HTR-8/SVneo (cell line): ENCODE results near the gene CD46.

Experiments used
- DNase-seq: peaks from one replicate; pipeline ENCODE4 v3.0.0; 2011; ENCODE audit warnings: low spot score, mixed read lengths; ENCODE audit not compliant: insufficient read length
- FAIRE-seq: peaks from 2 replicates; lab custom pipeline; 2011; peaks lifted over from hg19 to GRCh38; lab: Jason Lieb, UNC

Gene CD46

DNA sequence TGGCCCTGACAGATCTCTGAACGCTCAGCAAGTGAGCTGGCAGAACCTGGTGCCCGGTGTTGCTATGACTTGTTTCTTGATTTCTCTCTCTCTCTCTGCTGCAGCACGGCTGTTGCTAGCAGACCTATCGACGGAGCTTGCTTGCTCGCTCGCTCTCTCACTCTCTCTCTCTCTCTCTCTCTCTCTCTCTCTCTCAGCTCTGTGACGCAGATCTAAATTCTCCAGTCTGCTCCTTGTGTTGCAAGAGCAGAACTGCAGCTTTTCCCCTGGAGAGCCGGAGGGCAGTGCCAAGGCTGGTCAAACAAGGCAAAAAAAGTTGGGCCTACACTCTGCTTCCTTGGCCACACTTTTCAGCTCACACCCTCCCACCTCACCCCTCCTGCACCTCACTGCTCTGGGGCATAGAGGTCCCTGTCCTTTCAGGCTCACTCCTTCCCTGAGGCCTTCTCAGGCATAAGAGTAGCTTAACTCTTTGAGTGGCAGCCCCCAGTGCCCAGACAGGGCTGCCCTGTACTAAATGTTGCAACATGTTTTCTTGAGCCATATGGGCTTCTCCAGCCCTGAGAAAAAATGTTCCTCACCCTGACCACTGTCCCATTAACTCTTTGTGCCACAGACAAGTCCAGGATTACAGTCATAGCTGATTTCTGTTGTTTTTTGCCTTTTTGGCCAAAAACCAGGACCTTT, 72.2 kb downstream of the CD46 start:
- FAIRE-seq (no peak), DNase-seq (peak; percentile 69)

DNA sequence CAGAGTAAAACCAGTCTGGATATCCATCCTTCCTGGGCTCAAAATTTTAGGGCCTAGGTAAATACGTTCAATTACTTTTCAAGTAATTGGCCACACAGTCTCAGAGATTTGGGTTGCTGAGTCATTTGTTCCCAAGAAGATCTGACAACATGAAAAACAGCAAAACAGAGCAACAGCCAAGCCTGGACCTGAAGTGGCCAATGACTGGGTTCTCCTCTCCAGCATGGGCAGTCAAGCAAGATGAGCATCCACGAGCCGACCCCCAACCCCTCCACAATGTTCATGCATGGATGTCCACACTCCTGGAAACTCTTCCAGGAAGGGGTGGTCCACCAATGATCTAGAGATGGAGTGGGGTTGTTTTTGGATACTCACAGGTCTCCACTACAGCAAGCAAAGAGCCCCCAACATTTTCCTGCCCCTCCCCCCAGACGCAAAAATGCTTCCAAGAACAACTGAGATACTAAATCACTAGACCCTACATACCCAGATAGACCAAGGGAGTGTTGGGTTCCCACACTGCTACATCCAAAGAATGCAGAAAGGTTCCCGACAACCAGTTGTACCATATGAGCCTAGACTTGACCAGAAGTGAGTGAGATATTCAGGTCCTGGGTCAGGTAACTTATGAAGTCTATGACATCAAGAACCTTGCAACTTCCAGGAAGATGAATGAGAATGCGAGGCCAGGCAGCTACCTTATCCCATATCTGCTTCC, 73.0 kb downstream of the CD46 start:
- DNase-seq (no peak), FAIRE-seq (no peak)

DNA sequence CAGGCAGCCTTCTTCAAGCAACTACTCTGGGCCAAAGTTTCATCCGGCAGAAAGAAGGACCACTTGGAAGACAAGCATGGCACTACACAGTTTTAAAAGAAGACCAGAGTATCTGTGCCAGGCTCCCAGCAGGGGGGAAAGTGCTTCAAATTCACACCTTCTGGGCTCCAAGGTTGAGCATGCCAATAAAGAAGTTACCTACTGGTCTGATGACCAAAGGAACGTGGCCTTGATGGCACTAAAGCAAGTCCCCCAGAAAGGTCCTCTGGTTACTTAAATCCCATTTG, 73.5 kb downstream of the CD46 start:
- DNase-seq: no peak
- FAIRE-seq: no peak

DNA sequence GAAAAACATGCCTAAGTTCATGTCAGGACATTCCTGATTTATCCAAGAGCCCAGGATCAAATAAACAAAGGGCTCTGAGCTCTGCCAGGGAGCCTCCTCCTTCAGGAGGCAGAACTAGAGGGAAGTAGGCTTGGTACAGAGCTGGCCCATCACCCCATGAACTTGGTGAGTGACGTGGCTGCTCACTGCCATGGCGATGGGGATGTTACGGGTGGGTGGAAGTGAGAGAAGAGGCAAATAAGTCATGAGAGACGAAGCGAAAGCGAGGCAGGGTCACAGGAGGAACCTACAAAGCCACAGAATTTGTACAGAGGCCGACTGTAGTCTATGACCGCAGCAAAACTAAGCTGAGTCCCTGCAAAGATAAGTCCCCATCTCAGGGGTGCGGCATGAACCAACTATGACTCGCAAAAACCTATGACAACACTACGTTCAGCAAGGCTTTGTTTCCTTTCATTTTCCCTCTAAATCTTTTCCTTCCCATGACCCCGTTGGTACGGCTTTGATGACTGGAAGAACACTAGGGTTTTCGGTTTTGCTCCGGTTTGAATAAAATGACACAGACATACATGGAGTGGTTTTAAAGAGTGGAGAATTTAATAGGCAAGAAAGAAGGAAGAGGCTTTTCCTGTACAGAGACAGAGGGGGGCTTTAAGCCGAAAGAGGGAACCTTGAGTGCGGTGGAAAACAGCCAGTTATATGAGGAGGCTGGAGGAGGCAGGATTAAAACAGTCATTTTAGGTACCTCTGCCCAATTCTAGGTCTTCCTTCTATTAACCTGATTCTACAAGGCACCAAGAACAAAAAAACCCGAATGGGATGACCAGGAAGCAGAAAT, 74.1 kb downstream of the CD46 start:
- FAIRE-seq (no peak), DNase-seq (no peak)

- FAIRE-seq: no peak
- DNase-seq: no peak
Measured at GRCh38 chr1:207826557-207827487, 75.0 kb downstream of the CD46 start.

DNA sequence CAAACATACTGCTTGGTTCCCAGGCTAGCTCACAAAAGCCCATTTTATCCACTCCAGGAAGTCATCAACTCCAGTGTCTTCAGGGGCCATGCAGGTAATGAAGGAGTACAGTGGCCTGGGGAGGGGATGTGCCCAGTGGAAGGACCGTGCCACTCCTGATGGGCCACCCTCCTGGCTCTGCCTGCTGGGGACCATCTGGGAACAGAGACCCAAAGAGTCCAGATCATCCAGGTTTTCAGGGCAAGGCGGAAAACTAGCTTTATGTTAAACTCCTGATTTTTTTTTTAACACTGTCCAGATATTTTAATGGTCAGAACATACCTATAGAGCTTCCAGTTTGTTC, 75.6 kb downstream of the CD46 start:
- DNase-seq: no peak
- FAIRE-seq: no peak

GRCh38 chr1:207828046-207828445, 76.2 kb downstream of the CD46 start:
- FAIRE-seq (no peak), DNase-seq (no peak)

GRCh38 chr1:207828485-207829158, 76.8 kb downstream of the CD46 start:
- peak; percentile 63 for DNase-seq
- FAIRE-seq: no peak

- no peak for FAIRE-seq
- DNase-seq: no peak
Measured at GRCh38 chr1:207829576-207829975, 77.7 kb downstream of the CD46 start.

- no peak for DNase-seq
- FAIRE-seq: no peak
Measured at GRCh38 chr1:207830788-207831187, 78.9 kb downstream of the CD46 start.

GRCh38 chr1:207831517-207832327, 79.9 kb downstream of the CD46 start:
- no peak for FAIRE-seq
- no peak for DNase-seq

DNA sequence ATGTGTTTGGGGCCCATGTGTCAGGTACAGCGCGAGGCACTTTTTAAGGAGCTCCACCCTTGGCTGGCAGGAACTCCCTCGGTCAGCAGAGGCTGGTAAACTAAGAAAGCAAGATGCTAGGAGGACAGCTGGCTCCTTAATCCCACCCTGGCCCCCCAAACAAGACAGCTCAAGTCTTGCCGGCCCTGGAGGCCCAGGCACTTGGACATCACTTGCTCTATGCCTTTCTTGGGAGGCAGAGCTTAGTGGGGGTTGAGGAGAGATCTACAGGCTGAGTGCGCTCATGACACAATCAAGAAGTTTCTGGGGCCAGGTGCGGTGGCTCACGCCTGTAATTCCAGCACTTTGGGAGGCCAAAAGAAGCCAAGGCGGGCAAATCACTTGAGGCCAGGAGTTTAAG, 80.9 kb downstream of the CD46 start:
- FAIRE-seq: no peak

DNA sequence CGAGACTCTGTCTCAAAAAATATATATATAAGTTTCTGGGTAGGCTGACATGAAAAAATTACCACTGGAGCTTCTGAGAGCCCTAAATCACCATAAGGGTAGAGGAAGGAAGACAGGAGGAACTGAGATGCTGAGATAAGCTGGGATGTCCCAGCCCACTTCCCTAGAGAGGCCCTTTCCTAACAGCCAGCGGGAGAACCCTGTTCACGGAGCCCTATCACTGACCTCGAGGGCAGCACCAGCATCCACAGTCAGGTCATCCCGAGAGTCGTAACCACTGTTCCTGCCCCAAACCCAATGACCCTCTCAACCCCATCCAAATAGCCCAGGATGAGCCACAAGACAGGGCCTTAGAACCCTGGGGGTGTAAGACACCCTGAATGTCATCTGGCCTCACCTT, 81.5 kb downstream of the CD46 start:
- no peak for DNase-seq
- FAIRE-seq: no peak

More for the DNA sequence above, 80.9 kb downstream of the CD46 start:
- DNase-seq: no peak

DNA sequence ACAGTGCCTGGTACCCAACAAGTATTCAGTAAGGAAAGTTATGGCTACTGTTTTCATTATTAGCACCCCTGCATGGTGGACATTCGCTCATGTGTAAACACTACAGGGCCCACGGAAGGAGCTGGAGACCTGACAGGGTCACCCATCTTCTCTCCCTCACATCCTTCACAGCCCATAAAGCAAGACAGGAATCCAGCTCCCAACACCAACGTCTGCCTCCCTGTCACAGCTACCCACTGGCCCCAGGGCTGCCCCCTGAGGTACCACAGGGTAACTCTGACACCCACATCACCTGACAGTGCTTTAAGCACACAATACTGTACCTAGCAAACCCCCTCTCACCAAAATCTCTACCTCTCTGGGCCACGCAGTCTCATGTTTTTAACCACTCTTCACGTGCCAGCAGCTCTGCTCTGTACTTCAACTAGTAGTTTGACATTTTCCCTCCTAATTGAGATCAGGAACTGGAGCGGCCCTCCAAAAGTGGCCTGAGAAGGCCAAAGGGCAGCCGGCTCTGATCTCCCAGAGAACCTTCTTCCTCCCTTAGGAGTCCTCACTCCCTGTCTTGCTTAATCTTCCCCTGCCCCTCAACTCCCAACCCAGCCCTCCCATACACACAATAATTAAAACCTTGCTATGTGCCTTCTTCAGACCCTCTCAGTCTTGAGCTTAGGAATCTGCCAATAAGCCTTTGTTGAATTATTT, 82.3 kb downstream of the CD46 start:
- FAIRE-seq (no peak), DNase-seq (no peak)

DNA sequence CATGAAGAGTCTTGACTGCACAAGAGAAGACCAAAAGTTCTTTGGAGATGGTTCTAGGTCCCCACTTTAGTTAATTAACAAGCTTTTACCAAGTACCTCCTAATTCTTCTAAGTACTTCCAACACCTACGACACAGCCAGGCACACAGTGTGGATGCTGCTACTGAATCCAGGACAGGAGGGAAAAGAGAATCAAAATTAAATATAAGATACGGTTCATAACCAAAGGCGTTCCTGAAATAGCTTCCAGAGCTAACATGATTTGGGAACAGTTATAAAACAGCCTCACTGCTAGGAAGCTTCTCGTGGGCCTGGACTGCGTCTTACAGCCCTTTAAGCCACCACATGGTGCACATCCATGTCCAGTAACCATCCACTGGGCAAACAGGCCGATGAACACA, 84.1 kb downstream of the CD46 start:
- FAIRE-seq: no peak
- no peak for DNase-seq

- DNase-seq (no peak), FAIRE-seq (peak; percentile 31)
Measured at GRCh38 chr1:207836591-207837347, 84.9 kb downstream of the CD46 start.

DNA sequence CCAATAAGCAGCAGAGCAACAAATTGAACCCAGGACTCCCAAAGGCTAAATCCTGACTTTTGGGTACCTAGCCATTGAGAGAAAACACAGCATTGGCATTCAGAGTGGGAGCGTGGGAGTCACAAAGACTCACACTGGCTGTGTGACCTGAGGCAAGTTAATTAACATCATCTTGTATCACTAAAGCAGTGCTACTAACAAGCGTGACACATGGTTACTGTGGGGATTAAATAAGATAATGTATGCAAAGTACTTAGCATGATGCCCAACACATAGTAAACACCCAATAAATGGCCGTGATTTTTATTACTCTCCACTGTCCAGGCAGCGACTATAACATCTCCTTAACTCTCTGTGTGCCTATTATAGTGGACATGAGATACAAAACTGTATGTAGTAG, 85.8 kb downstream of the CD46 start:
- no peak for DNase-seq
- peak; percentile 46 for FAIRE-seq
